Measurements from ENCODE around the gene FLNB. TPM values are rescaled to one million over a fixed set of nuclear protein-coding genes. Genes with fewer than 3 reads are reported as not detected.
A peak's percentile ranks its signal among the peaks of the same experiment; 100 is the strongest.

FLNB gene
- total and polyA plus RNA-seq, 12 donors: 84.6 to 278 (median 131) TPM

GRCh38 chr3:58059349-58060321, 51.4 kb downstream of the FLNB start:
- 33 to 39% (median 36%) methylated on average over 15 of the region's 15 CpGs for WGBS, 4 donors
- intact Hi-C loops (cut with DNase I): no loop called here
- DNase-seq: peak; percentile 54 to 94 (median 91)

GRCh38 chr3:58062472-58062871, 54.2 kb downstream of the FLNB start:
- no peak overlapping the region for H3K4me3 ChIP-seq
- DNase-seq: peak in 1 of 7 donors; percentile 45
- intact Hi-C loops (cut with DNase I): no loop called here
- H3K27ac ChIP-seq: peak overlapping the region in 3 of 5 donors; percentile 8 to 76 (median 65)
- TF ChIP-seq POLR2A (IDR thresholded peaks at IDR 0.05) (no peak), CTCF (IDR thresholded peaks at IDR 0.05) (no peak)
- no peaks in the 10 kb centered on the region for H3K9me3 ChIP-seq (replicated peaks in 1 of 3)
- H3K36me3 ChIP-seq (replicated peaks in 1 of 2): no peaks in the 10 kb centered on the region
- no peaks in the 10 kb centered on the region for H3K27me3 ChIP-seq
- peaks cover 29 to 41% of the 10 kb centered on the region in 2 donors for H3K4me1 ChIP-seq (replicated peaks in 1 of 2)
- 70 to 81% (median 74%) methylated on average over 4 to 5 of the region's 5 CpGs for WGBS, 4 donors

More at GRCh38 chr3:58059349-58060321, 51.4 kb downstream of the FLNB start:
- Histone ChIP-seq H3K4me3 (no peak overlapping the region), H3K36me3 (replicated peaks in 1 of 2) (no peaks in the 10 kb centered on the region), H3K4me1 (replicated peaks in 1 of 2) (peaks cover 20 to 34% of the 10 kb centered on the region in 2 donors), H3K27me3 (no peaks in the 10 kb centered on the region), H3K27ac (peak overlapping the region; percentile 64 to 89 (median 77)), H3K9me3 (replicated peaks in 1 of 3) (no peaks in the 10 kb centered on the region)
- TF ChIP-seq POLR2A (IDR thresholded peaks at IDR 0.05) (peak; percentile 52 to 90), CTCF (IDR thresholded peaks at IDR 0.05) (no peak)

GRCh38 chr3:58063022-58063815, 55.0 kb downstream of the FLNB start:
- DNase-seq: peak; percentile 63 to 83 (median 79)
- no peaks in the 10 kb centered on the region for H3K36me3 ChIP-seq (replicated peaks in 1 of 2)
- intact Hi-C loops (cut with DNase I): no loop called here
- H3K4me3 ChIP-seq: no peak overlapping the region
- no peak for TF ChIP-seq CTCF (IDR thresholded peaks at IDR 0.05)
- no peak for TF ChIP-seq POLR2A (IDR thresholded peaks at IDR 0.05)
- peak overlapping the region in 4 of 5 donors; percentile 9 to 76 (median 38) for H3K27ac ChIP-seq
- H3K9me3 ChIP-seq (replicated peaks in 1 of 3): no peaks in the 10 kb centered on the region
- H3K4me1 ChIP-seq (replicated peaks in 1 of 2): peaks cover 29 to 41% of the 10 kb centered on the region in 2 donors
- no peaks in the 10 kb centered on the region for H3K27me3 ChIP-seq
- WGBS, 4 donors: 77 to 92% (median 85%) methylated on average over 10 to 12 of the region's 12 CpGs

Data from adrenal gland (tissue), 12 donors.